Tibial nerve (tissue), 4 donors: ENCODE measurements around the gene CAPZA2.

Experiments
- CTCF ChIP-seq, 5 experiments: fragments of 200-600 bp in 3 of 5; fragments of 450-650 bp in 2 of 5; sonication (generic) in 3 of 5; IDR thresholded peaks; one replicate each; pipeline ENCODE4 v1.5.1; 2016 to 2019; ENCODE audit warnings: antibody characterized with exemption in 5 of 5, mild to moderate bottlenecking in 3 of 5, moderate library complexity in 2 of 5
- EP300 ChIP-seq, 2 donors: sonication (generic); formaldehyde crosslinking; IDR thresholded peaks; one replicate each; pipeline ENCODE4 v1.6.1; 2017; ENCODE audit warnings: antibody characterized with exemption in 2 of 2, mild to moderate bottlenecking in 1 of 2
- POLR2A ChIP-seq, 2 donors: fragments of 450-650 bp; IDR thresholded peaks; one replicate each; pipeline ENCODE4 v1.6.1; 2017; ENCODE audit warnings: antibody characterized with exemption in 2 of 2, mild to moderate bottlenecking in 2 of 2, moderate library complexity in 2 of 2

- no peak for TF ChIP-seq POLR2A (IDR thresholded peaks at IDR 0.05)
- TF ChIP-seq CTCF (IDR thresholded peaks at IDR 0.05) = no peak
- no peak for TF ChIP-seq EP300 (IDR thresholded peaks at IDR 0.05)
Measured at GRCh38 chr7:116902867-116903266, 40.5 kb downstream of the CAPZA2 start.
